GM12865 (cell line): Measurements from ENCODE around the gene PPIP5K1.
"Not testable (repeated sequence)": the region's sequence is repeated elsewhere in the genome, so short reads cannot be mapped to it uniquely, and the experiment has no call there.

Experiments
- DNase-seq: peaks from one replicate; pipeline ENCODE4 v3.0.0; 2010; ENCODE audit warnings: low read depth
- H3K4me3 ChIP-seq: 2 replicates; pipeline ENCODE4 v1.5.1; 2011; ENCODE audit warnings: mild to moderate bottlenecking, low read depth, low read length, control low read depth
- TF ChIP-seq, protein P1 (sequence below): IDR thresholded peaks from 2 replicates; pipeline ENCODE4 v1.5.1; 2011; ENCODE audit warnings: low read length, control low read depth, low read depth, inconsistent platforms; ENCODE audit not compliant: insufficient read depth; ENCODE audit errors: missing control alignments

The PPIP5K1 gene

DNA sequence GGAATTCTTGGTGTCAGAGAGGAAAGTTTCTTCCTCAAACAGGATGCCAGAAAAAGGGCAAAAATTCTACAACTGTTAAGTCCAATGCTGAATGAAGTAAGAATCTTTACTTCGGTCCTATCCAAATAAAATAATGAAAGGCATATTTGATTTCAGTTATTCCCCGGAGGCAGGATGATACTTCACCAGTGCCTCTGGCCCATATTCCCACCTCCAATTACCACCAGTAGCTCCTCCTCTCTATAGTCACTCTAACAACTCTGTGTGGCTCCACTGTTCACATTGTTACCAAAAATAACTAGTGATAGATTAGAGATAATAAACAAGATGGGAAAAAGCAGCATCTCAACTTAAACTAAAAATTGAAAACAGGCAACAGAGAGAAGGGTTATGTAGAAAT lies 51.9 kb downstream of the PPIP5K1 start:
- H3K4me3 ChIP-seq: no peak overlapping the region
- no peak for DNase-seq
- TF ChIP-seq, protein P1, sequence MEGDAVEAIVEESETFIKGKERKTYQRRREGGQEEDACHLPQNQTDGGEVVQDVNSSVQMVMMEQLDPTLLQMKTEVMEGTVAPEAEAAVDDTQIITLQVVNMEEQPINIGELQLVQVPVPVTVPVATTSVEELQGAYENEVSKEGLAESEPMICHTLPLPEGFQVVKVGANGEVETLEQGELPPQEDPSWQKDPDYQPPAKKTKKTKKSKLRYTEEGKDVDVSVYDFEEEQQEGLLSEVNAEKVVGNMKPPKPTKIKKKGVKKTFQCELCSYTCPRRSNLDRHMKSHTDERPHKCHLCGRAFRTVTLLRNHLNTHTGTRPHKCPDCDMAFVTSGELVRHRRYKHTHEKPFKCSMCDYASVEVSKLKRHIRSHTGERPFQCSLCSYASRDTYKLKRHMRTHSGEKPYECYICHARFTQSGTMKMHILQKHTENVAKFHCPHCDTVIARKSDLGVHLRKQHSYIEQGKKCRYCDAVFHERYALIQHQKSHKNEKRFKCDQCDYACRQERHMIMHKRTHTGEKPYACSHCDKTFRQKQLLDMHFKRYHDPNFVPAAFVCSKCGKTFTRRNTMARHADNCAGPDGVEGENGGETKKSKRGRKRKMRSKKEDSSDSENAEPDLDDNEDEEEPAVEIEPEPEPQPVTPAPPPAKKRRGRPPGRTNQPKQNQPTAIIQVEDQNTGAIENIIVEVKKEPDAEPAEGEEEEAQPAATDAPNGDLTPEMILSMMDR: no peak

- no peak overlapping the region for H3K4me3 ChIP-seq
- DNase-seq: no peak
- TF ChIP-seq, protein P1: no peak
These were observed 55.1 kb downstream of the PPIP5K1 start for GRCh38 chr15:43534897-43535296.

- DNase-seq, H3K4me3 ChIP-seq: not testable (repeated sequence)
These were observed 57.2 kb downstream of the PPIP5K1 start for GRCh38 chr15:43532826-43533225.

DNA sequence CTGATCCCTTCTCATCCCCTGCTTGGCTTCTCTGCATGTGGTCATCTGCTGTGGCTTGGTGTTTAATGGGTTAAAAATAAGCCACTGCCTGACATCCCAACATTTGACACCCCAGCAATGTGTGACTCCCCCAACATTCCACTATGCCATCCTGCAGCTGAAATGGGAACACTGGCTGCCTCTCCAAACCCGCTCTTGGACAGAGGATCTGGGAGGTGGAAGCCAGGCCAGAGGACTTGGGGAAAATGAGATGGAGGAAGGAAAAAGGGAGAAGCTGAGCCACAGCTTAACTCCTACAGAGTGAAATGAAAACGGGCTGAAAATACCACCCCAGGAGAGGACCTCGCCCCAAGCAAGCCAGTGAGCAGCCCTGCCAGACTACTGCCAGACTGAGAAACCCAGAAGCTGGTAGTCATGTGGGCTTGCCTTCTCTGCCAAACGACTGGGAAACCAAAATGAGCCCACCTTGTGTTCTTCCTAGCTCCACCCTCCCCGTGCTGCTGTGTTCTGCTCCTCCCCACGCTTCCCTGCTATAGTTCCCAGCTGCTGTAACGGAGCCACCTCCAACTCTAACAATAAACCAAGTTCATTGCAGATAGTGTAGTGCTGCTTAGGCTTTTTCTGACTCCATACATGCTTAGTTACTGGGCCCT lies 58.9 kb downstream of the PPIP5K1 start:
- TF ChIP-seq, protein P1: no peak
- no peak for DNase-seq
- no peak overlapping the region for H3K4me3 ChIP-seq

- no peak overlapping the region for H3K4me3 ChIP-seq
- TF ChIP-seq, protein P1: no peak
- DNase-seq: no peak
These were observed 60.2 kb downstream of the PPIP5K1 start for GRCh38 chr15:43529587-43530345.

DNA sequence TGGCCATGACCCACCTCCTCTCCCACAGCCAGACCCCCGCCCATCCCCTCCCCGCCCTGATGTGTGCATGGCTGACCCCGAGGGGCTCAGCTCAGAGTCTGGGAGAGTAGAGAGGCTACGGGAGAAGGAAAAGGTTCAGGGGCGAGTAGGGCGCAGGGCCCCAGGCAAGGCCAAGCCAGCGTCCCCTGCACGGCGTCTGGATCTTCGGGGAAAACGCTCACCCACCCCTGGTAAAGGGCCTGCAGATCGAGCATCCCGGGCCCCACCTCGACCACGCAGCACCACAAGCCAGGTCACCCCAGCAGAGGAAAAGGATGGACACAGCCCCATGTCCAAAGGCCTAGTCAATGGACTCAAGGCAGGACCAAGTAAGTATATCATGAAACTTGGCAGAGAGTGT lies 60.9 kb downstream of the PPIP5K1 start:
- no peak overlapping the region for H3K4me3 ChIP-seq
- TF ChIP-seq, protein P1: no peak
- DNase-seq: no peak

- TF ChIP-seq, protein P1: no peak
- DNase-seq: no peak
- no peak overlapping the region for H3K4me3 ChIP-seq
These were observed 61.4 kb downstream of the PPIP5K1 start for GRCh38 chr15:43528542-43529007.
